ENCODE data around the gene TENM4.

TENM4 gene

GRCh38 chr11:78853521-78853920 lies 587.3 kb downstream of the TENM4 start:
- no peak for DNase-seq (ENCODE audit: extremely low read depth, low read depth)
- TF ChIP-seq, protein P1, sequence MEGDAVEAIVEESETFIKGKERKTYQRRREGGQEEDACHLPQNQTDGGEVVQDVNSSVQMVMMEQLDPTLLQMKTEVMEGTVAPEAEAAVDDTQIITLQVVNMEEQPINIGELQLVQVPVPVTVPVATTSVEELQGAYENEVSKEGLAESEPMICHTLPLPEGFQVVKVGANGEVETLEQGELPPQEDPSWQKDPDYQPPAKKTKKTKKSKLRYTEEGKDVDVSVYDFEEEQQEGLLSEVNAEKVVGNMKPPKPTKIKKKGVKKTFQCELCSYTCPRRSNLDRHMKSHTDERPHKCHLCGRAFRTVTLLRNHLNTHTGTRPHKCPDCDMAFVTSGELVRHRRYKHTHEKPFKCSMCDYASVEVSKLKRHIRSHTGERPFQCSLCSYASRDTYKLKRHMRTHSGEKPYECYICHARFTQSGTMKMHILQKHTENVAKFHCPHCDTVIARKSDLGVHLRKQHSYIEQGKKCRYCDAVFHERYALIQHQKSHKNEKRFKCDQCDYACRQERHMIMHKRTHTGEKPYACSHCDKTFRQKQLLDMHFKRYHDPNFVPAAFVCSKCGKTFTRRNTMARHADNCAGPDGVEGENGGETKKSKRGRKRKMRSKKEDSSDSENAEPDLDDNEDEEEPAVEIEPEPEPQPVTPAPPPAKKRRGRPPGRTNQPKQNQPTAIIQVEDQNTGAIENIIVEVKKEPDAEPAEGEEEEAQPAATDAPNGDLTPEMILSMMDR (IDR thresholded peaks at IDR 0.05; ENCODE audit: low read depth, low read length), result no peak

GRCh38 chr11:78851878-78852586 lies 588.8 kb downstream of the TENM4 start:
- TF ChIP-seq, protein P1 (IDR thresholded peaks at IDR 0.05; ENCODE audit: low read depth, low read length), result no peak

DNA sequence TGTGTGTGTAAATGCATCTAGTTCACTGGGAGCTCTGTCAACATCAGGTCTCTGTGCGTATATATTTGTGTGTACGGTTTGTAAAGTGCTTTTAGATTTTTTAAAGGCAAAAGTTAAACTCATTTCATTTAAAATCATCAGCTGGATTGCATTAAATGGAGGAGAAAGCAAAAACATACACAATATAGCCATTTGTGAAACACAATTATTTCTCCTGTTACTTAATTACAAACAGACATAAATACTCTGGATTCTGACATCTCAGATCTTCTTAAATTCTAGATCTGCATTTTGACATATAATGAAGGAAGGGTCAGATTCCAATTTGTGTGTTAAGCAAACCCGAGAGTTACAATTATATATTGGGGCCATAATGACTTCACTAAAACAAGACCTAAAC lies 590.8 kb downstream of the TENM4 start:
- TF ChIP-seq, protein P1 (IDR thresholded peaks at IDR 0.05; ENCODE audit: low read depth, low read length), result no peak
- no peak for DNase-seq (ENCODE audit: extremely low read depth, low read depth)

More at GRCh38 chr11:78851878-78852586, 588.8 kb downstream of the TENM4 start:
- no peak for DNase-seq (ENCODE audit: extremely low read depth, low read depth)

DNA sequence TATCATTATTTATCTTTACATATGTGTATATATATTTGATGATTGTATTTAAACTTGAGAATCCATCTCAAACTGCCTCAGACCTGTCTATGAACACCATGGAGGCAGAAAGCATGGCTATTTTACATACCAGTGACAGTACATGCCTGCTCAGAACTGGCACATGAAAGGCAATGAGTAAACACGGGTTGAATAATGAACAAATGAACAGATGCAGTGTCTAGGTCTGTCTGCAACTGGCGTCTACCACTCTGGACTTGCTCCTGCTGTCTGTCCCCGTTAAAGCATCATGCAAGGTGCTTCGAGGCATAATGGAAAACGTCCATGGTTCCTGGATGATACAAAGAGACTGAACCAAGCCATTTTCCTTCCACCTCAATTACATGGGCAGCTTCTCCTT lies 594.6 kb downstream of the TENM4 start:
- no peak for DNase-seq (ENCODE audit: extremely low read depth, low read depth)
- TF ChIP-seq, protein P1 (IDR thresholded peaks at IDR 0.05; ENCODE audit: low read depth, low read length), result no peak

- no peak for DNase-seq (ENCODE audit: extremely low read depth, low read depth)
- TF ChIP-seq, protein P1 (IDR thresholded peaks at IDR 0.05; ENCODE audit: low read depth, low read length), result no peak
These were observed 595.3 kb downstream of the TENM4 start for GRCh38 chr11:78845496-78845895.

GRCh38 chr11:78841456-78842060 lies 599.3 kb downstream of the TENM4 start:
- no peak for DNase-seq (ENCODE audit: extremely low read depth, low read depth)
- TF ChIP-seq, protein P1 (IDR thresholded peaks at IDR 0.05; ENCODE audit: low read depth, low read length), result no peak

- DNase-seq (ENCODE audit: extremely low read depth, low read depth), result peak; percentile 64
- TF ChIP-seq, protein P1 (IDR thresholded peaks at IDR 0.05; ENCODE audit: low read depth, low read length), result no peak
These were observed 600.2 kb downstream of the TENM4 start for GRCh38 chr11:78840623-78841022.

Data from AG09319 (cell line).